Nephron progenitor cell (in vitro differentiated cells): Measurements from ENCODE around the gene CREG2.

Experiments used
- DNase-seq: peaks from one replicate; pipeline ENCODE4 v3.0.0; 2021
- H3K27ac Mint-ChIP-seq: 2 replicates; pipeline ENCODE4 v1.8.0; 2021; ENCODE audit warnings: mild to moderate bottlenecking, moderate library complexity, mixed read lengths
- H3K27me3 Mint-ChIP-seq: 2 replicates; pipeline ENCODE4 v1.8.0; 2021; ENCODE audit warnings: mild to moderate bottlenecking, low read depth, mixed read lengths; ENCODE audit not compliant: poor library complexity
- H3K36me3 Mint-ChIP-seq: 2 replicates; pipeline ENCODE4 v1.8.0; 2021; ENCODE audit warnings: low read depth, mixed read lengths
- H3K4me1 Mint-ChIP-seq: 2 replicates; pipeline ENCODE4 v1.8.0; 2021; ENCODE audit warnings: mixed read lengths
- H3K4me3 Mint-ChIP-seq: 2 replicates; pipeline ENCODE4 v1.8.0; 2021; ENCODE audit warnings: mild to moderate bottlenecking, moderate library complexity, mixed read lengths
- H3K9me3 Mint-ChIP-seq: 2 replicates; pipeline ENCODE4 v1.8.0; 2021; ENCODE audit warnings: mild to moderate bottlenecking, moderate library complexity, mixed read lengths
- TF ChIP-seq, protein P1 (sequence below): fragments of 200-600 bp; sonication (generic); IDR thresholded peaks from 2 replicates; pipeline ENCODE4 v1.5.0; 2021; ENCODE audit warnings: antibody characterized with exemption

The CREG2 gene

DNA sequence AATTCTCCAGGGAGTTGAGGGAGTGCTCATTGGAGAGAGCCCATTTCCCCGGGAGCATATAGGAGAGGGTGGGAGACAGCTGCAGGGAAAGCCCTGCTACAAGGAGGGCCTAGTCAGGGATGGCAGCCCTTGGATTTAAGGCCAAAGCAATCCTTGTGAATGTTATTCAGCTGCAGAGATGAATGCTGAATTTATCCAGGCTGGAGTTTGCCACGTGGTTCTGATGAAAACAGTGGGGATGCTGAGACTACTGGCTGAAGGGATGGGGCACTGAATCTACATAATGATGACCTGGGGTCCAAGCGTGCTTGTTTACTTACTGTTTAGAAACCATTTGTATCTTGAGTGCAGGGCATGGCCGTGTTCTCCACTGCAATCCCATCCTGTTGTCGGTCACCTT lies 43.2 kb downstream of the CREG2 start:
- TF ChIP-seq, protein P1, sequence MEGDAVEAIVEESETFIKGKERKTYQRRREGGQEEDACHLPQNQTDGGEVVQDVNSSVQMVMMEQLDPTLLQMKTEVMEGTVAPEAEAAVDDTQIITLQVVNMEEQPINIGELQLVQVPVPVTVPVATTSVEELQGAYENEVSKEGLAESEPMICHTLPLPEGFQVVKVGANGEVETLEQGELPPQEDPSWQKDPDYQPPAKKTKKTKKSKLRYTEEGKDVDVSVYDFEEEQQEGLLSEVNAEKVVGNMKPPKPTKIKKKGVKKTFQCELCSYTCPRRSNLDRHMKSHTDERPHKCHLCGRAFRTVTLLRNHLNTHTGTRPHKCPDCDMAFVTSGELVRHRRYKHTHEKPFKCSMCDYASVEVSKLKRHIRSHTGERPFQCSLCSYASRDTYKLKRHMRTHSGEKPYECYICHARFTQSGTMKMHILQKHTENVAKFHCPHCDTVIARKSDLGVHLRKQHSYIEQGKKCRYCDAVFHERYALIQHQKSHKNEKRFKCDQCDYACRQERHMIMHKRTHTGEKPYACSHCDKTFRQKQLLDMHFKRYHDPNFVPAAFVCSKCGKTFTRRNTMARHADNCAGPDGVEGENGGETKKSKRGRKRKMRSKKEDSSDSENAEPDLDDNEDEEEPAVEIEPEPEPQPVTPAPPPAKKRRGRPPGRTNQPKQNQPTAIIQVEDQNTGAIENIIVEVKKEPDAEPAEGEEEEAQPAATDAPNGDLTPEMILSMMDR = no peak
- Mint-ChIP-seq H3K36me3 (no peaks in the 10 kb centered on the region), H3K27me3 (peaks cover 6% of the 10 kb centered on the region), H3K4me1 (peaks cover 31% of the 10 kb centered on the region), H3K9me3 (peaks cover 4% of the 10 kb centered on the region), H3K27ac (no peak overlapping the region), H3K4me3 (no peak overlapping the region)
- DNase-seq = no peak

DNA sequence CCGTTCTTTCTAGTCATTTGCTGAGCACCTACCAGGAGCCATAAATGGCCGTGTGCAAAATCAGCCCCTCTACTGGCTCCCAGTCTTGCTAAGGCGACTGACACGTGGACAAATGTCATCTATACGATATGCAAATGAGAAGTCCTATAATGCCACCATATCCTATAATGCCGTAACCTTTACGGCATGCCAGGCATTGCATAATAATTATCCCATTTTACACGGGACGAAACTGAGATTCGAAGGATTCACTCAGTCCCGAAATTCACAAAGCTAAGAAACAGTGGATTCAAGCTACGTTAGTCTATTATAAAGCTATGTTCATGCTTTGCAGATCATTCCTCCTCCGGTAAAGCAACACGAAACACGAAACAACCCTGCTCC lies 44.7 kb downstream of the CREG2 start:
- no peak for DNase-seq
- peaks cover 6% of the 10 kb centered on the region for H3K27me3 Mint-ChIP-seq

DNA sequence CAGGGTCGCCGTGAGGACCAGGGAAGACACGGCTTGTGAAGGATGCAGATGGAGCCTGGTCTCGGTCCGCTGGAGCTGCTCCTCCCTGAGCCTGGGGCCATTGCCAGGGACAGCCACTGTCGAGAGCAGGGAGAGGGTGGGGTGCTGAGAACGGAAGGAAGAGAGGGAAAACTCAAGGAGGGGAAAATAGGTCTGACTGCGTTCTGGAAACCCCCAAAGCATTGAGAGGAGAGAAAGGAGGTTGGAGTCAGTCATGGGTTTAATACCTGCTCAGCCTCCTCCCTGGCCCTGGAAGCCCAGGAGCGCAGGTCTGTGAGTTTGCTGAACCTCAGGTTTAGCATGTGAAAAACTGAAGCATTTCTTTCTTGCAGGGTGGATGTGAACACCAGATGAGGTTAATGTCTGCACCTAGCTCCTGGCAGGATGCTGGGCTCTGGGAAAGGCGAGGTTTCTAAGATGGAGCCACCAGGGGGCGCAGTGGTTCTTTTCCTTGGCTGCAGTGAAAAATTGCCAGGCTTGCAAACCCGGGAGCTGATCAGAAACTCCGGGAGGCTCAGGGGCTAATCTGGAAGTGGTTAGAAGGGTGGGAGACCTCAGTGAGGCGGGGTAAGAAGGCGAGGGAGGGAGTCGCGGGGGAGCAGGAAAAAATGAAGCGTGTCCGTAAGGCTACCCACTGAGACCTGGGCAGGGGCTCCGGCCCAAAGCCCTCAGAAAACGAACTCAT lies 45.2 kb downstream of the CREG2 start:
- peak; percentile 85 for DNase-seq
- peaks cover 9% of the 10 kb centered on the region for H3K27me3 Mint-ChIP-seq
- H3K4me1 Mint-ChIP-seq = peaks cover 43% of the 10 kb centered on the region
- H3K36me3 Mint-ChIP-seq = no peaks in the 10 kb centered on the region
- TF ChIP-seq, protein P1 = peak; percentile 64
- H3K27ac Mint-ChIP-seq = no peak overlapping the region
- H3K9me3 Mint-ChIP-seq = peaks cover 4% of the 10 kb centered on the region
- H3K4me3 Mint-ChIP-seq = no peak overlapping the region

More for the DNA sequence above, 44.7 kb downstream of the CREG2 start:
- Mint-ChIP-seq H3K27ac (no peak overlapping the region), H3K36me3 (no peaks in the 10 kb centered on the region), H3K4me3 (no peak overlapping the region), H3K9me3 (peaks cover 4% of the 10 kb centered on the region), H3K4me1 (peaks cover 43% of the 10 kb centered on the region)
- TF ChIP-seq, protein P1 = no peak

DNA sequence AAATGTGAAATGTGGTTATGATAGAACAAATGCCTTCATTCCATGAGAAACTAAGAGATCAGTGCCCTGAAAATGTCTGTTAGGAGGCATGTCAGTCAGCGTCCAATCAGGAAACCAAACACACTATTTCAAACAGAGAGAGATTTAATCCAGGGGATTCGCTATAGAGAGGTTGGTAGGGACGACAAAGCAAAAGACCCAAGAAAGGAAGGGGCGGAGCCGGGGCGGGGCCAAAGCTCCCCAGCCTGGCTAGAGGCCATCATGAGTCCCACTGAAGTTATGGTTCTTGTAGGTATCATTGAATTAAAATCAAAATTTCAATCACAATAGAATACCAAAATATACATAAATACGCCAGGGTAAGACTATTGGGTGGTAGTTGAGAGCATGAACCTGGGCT lies 45.9 kb downstream of the CREG2 start:
- TF ChIP-seq, protein P1 = no peak
- no peak overlapping the region for H3K27ac Mint-ChIP-seq
- peaks cover 4% of the 10 kb centered on the region for H3K9me3 Mint-ChIP-seq
- peaks cover 12% of the 10 kb centered on the region for H3K27me3 Mint-ChIP-seq
- DNase-seq = no peak
- H3K36me3 Mint-ChIP-seq = no peaks in the 10 kb centered on the region
- H3K4me1 Mint-ChIP-seq = peaks cover 43% of the 10 kb centered on the region
- H3K4me3 Mint-ChIP-seq = no peak overlapping the region

DNA sequence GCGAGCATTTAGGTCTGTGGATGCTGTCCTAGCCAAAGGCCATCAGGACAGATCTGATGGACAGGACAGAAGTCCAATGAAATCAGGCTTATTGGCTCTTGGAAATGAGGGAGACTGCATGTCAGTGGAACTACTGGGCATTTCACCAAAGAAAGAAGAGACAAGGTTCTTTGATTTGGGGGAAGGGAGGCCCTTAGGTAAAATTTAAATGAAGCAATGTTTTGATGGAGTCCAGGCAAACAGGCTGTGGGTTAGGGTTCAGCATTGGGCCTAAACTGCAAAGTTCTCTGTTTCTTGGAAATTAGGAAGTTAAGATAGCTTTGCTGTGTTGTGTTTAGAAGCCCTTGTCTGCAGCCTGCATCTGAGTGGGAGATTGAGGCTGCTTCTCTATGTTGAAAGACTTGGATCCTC lies 47.2 kb downstream of the CREG2 start:
- H3K27me3 Mint-ChIP-seq = peaks cover 12% of the 10 kb centered on the region
- H3K4me1 Mint-ChIP-seq = peaks cover 43% of the 10 kb centered on the region
- TF ChIP-seq, protein P1 = no peak
- peak overlapping the region; percentile 20 for H3K27ac Mint-ChIP-seq
- peaks cover 4% of the 10 kb centered on the region for H3K9me3 Mint-ChIP-seq
- no peak overlapping the region for H3K4me3 Mint-ChIP-seq
- H3K36me3 Mint-ChIP-seq = no peaks in the 10 kb centered on the region
- DNase-seq = no peak

DNA sequence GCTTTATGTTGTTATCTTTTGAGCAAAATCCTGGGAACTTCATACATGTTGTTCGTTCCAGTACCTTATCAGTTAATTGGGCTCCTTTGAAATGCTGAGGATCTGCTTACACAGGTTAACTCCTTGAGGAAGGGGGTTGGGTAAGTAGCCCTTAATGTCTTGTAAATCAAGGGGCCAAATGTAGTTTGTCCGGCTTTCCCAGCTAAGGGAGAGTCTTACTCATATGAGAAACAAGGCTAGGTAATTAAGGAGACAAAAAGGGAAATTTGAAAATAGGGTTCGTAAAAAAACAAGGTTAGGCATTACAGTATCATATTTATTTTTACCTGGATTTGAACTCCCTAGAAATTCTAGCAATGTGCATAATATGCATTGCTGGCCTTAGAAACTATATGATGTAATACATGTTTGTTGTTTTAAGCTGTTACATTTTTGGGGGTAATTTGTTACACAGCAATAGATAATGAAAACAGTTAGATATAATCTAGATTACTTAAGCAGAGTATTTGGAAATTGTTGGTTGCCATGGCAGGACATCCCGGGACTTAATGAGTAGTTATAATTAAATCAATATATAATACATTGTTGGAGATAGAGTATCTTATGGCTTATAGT lies 47.9 kb downstream of the CREG2 start:
- Mint-ChIP-seq H3K27ac (peak overlapping the region; percentile 22), H3K27me3 (peaks cover 12% of the 10 kb centered on the region), H3K36me3 (no peaks in the 10 kb centered on the region), H3K4me1 (peaks cover 43% of the 10 kb centered on the region), H3K9me3 (peaks cover 4% of the 10 kb centered on the region), H3K4me3 (peak overlapping the region; percentile 23)
- TF ChIP-seq, protein P1 = no peak
- no peak for DNase-seq
